ENCODE data around the gene CCNB1.
"Not testable (repeated sequence)": the region's sequence is repeated elsewhere in the genome, so short reads cannot be mapped to it uniquely, and the experiment has no call there.

CCNB1 gene

GRCh38 chr5:69211200-69211599 is 44.2 kb downstream of the CCNB1 start:
- Histone ChIP-seq H3K36me3 (ENCODE audit: control insufficient read depth, insufficient read depth, low read length) (no peaks in the 10 kb centered on the region), H3K4me1 (ENCODE audit: control insufficient read depth, insufficient read depth, low read length, poor library complexity, severe bottlenecking) (no peaks in the 10 kb centered on the region), H3K9me3 (ENCODE audit: control insufficient read depth, low read length) (no peaks in the 10 kb centered on the region), H3K27ac (ENCODE audit: insufficient read depth, low read length, poor library complexity, severe bottlenecking) (no peak overlapping the region), H3K27me3 (replicated peaks; ENCODE audit: control insufficient read depth, insufficient read depth, low read length, poor library complexity, severe bottlenecking) (no peaks in the 10 kb centered on the region), H3K4me3 (ENCODE audit: insufficient read depth, low read depth, low read length, poor library complexity, severe bottlenecking) (no peak overlapping the region)
- no peak for DNase-seq

DNA sequence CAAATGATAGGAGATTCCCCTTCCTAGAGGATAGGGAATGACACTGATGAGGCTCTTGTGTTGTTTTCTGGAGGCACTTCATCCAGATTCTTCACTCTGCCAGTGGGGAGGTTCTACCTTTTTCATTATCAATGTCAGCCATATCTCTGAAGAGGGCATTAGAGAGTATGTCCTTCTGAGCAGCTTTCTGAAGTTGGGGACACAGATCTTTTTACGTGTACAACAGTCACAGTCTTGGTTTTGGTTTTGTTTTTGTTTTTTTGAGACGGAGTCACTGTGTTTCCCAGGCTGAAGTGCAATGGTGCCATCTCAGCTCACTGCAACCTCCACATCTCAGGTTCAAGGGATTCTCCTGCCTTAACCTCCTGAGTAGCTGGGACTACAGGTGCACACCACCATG is 45.1 kb downstream of the CCNB1 start:
- no peak overlapping the region for H3K4me3 ChIP-seq (ENCODE audit: insufficient read depth, low read depth, low read length, poor library complexity, severe bottlenecking)
- no peak overlapping the region for H3K27ac ChIP-seq (ENCODE audit: insufficient read depth, low read length, poor library complexity, severe bottlenecking)
- no peaks in the 10 kb centered on the region for H3K27me3 ChIP-seq (replicated peaks; ENCODE audit: control insufficient read depth, insufficient read depth, low read length, poor library complexity, severe bottlenecking)
- DNase-seq = no peak
- H3K4me1 ChIP-seq (ENCODE audit: control insufficient read depth, insufficient read depth, low read length, poor library complexity, severe bottlenecking) = no peaks in the 10 kb centered on the region
- H3K36me3 ChIP-seq (ENCODE audit: control insufficient read depth, insufficient read depth, low read length) = no peaks in the 10 kb centered on the region
- H3K9me3 ChIP-seq (ENCODE audit: control insufficient read depth, low read length) = no peaks in the 10 kb centered on the region

- no peaks in the 10 kb centered on the region for H3K36me3 ChIP-seq (ENCODE audit: control insufficient read depth, insufficient read depth, low read length)
- H3K9me3 ChIP-seq (ENCODE audit: control insufficient read depth, low read length) = no peaks in the 10 kb centered on the region
- no peak overlapping the region for H3K27ac ChIP-seq (ENCODE audit: insufficient read depth, low read length, poor library complexity, severe bottlenecking)
- DNase-seq = no peak
- H3K4me1 ChIP-seq (ENCODE audit: control insufficient read depth, insufficient read depth, low read length, poor library complexity, severe bottlenecking) = no peaks in the 10 kb centered on the region
- no peak overlapping the region for H3K4me3 ChIP-seq (ENCODE audit: insufficient read depth, low read depth, low read length, poor library complexity, severe bottlenecking)
- H3K27me3 ChIP-seq (replicated peaks; ENCODE audit: control insufficient read depth, insufficient read depth, low read length, poor library complexity, severe bottlenecking) = no peaks in the 10 kb centered on the region
These were observed 46.7 kb downstream of the CCNB1 start for GRCh38 chr5:69213513-69214215.

GRCh38 chr5:69217151-69217511 is 50.2 kb downstream of the CCNB1 start:
- H3K27me3 ChIP-seq (replicated peaks; ENCODE audit: control insufficient read depth, insufficient read depth, low read length, poor library complexity, severe bottlenecking) = no peaks in the 10 kb centered on the region
- no peak for DNase-seq
- H3K36me3 ChIP-seq (ENCODE audit: control insufficient read depth, insufficient read depth, low read length) = no peaks in the 10 kb centered on the region
- peak overlapping the region; percentile 85 for H3K27ac ChIP-seq (ENCODE audit: insufficient read depth, low read length, poor library complexity, severe bottlenecking)
- H3K9me3 ChIP-seq (ENCODE audit: control insufficient read depth, low read length) = no peaks in the 10 kb centered on the region
- no peaks in the 10 kb centered on the region for H3K4me1 ChIP-seq (ENCODE audit: control insufficient read depth, insufficient read depth, low read length, poor library complexity, severe bottlenecking)
- peak overlapping the region; percentile 93 for H3K4me3 ChIP-seq (ENCODE audit: insufficient read depth, low read depth, low read length, poor library complexity, severe bottlenecking)

DNA sequence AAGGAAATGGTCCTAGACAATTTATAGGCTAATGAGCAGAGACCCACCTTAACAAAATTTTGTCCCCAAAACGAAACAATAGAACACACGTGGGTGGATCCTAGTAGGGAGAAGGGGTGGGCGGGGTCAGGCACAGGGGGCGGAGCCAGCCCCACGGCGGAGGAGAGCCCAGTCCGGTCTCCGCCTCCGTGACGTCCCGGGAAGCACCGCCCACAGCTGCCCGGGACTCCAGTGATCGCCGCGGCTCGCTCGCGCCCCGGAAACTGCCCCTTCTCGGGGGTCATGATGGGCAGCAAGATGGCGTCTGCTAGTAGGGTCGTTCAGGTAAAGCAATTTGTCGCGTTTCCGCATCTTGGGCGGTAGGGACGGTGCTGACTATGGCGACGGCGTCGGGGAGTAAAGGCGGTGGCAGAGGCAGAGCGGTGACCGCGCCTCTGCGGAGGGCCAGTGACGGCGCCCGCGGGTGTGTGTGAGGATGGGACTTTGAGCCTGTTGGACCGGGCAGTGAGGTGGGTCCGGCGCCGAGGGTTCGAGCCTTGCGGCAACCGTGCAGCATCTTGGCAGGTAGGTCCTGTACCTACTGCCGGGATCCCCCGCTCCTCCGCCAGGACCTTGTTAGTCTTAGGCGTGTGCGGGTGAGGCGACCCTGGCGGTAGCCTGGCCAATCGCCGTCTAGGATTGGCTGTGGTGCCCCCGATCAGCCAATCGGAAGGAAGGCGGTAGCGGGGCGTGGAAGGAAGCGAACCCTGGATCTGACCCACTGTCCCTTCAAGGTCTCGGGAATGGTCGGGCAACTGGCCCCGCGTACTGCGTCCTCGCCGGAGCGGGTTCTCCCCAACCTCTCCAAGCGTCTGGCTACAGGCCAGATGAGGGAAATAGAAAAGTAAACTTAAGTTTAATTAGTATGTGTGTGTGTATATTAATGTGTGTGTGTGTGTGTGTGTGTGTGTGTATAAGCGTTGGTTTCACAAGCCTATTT is 50.9 kb downstream of the CCNB1 start:
- Histone ChIP-seq H3K27me3 (replicated peaks; ENCODE audit: control insufficient read depth, insufficient read depth, low read length, poor library complexity, severe bottlenecking) (no peaks in the 10 kb centered on the region), H3K4me3 (ENCODE audit: insufficient read depth, low read depth, low read length, poor library complexity, severe bottlenecking) (peak overlapping the region; percentile 93), H3K36me3 (ENCODE audit: control insufficient read depth, insufficient read depth, low read length) (no peaks in the 10 kb centered on the region), H3K27ac (ENCODE audit: insufficient read depth, low read length, poor library complexity, severe bottlenecking) (peak overlapping the region; percentile 85), H3K4me1 (ENCODE audit: control insufficient read depth, insufficient read depth, low read length, poor library complexity, severe bottlenecking) (no peaks in the 10 kb centered on the region), H3K9me3 (ENCODE audit: control insufficient read depth, low read length) (no peaks in the 10 kb centered on the region)
- peak; percentile 93 to 94 (median 93) for DNase-seq

DNA sequence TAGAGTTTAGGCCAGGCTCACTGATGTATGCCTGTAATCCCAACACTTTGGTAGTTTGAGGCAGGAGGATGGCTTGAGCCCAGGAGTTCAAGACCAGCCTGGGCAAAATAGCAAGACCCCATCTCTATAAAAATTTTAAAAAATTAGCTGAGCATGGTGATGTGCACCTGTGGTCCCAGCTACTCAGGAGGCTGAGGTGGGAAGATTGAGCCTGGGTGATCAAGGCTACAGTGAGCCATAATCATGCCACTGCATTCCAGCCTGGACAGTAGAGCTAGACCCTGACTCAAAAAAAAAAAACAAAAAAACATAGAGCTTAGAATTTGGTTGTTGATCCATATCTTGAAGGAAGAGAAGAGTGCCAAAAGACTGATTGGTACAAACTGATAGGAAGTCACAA is 53.0 kb downstream of the CCNB1 start:
- Histone ChIP-seq H3K27ac (ENCODE audit: insufficient read depth, low read length, poor library complexity, severe bottlenecking) (no peak overlapping the region), H3K36me3 (ENCODE audit: control insufficient read depth, insufficient read depth, low read length) (no peaks in the 10 kb centered on the region), H3K9me3 (ENCODE audit: control insufficient read depth, low read length) (no peaks in the 10 kb centered on the region), H3K4me1 (ENCODE audit: control insufficient read depth, insufficient read depth, low read length, poor library complexity, severe bottlenecking) (no peaks in the 10 kb centered on the region), H3K4me3 (ENCODE audit: insufficient read depth, low read depth, low read length, poor library complexity, severe bottlenecking) (no peak overlapping the region), H3K27me3 (replicated peaks; ENCODE audit: control insufficient read depth, insufficient read depth, low read length, poor library complexity, severe bottlenecking) (no peaks in the 10 kb centered on the region)
- DNase-seq = no peak

DNA sequence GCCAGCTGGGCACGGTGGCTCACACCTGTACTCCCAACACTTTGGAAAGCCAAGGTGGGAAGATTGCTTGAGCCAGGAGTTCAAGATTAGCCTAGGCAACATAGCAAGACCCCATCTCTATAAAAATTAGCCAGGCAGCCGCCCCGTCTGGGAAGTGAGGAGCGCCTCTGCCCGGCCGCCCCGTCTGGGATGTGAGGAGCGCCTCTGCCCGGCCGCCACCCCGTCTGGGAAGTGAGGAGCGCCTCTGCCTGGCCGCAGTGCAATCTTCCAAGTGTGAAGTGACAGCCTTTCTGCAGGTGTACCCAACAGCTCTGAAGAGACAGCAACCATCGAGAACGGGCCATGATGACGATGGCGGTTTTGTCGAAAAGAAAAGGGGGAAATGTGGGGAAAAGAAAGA is 53.4 kb downstream of the CCNB1 start:
- H3K27me3 ChIP-seq (replicated peaks; ENCODE audit: control insufficient read depth, insufficient read depth, low read length, poor library complexity, severe bottlenecking); DNase-seq; H3K27ac ChIP-seq (ENCODE audit: insufficient read depth, low read length, poor library complexity, severe bottlenecking); H3K9me3 ChIP-seq (ENCODE audit: control insufficient read depth, low read length); H3K4me1 ChIP-seq (ENCODE audit: control insufficient read depth, insufficient read depth, low read length, poor library complexity, severe bottlenecking); H3K36me3 ChIP-seq (ENCODE audit: control insufficient read depth, insufficient read depth, low read length); H3K4me3 ChIP-seq (ENCODE audit: insufficient read depth, low read depth, low read length, poor library complexity, severe bottlenecking): not testable (repeated sequence)

DNA sequence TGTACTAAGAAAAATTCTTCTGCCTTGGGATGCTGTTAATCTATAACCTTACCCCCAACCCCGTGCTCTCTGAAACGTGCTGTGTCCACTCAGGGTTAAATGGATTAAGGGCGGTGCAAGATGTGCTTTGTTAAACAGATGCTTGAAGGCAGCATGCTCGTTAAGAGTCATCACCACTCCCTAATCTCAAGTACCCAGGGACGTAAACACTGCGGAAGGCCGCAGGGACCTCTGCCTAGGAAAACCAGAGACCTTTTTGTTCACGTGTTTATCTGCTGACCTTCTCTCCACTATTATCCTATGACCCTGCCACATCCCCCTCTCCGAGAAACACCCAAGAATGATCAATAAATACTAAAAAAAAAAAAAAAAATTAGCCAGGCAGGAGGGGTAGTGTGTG is 53.9 kb downstream of the CCNB1 start:
- not testable (repeated sequence) for H3K27me3 ChIP-seq (replicated peaks; ENCODE audit: control insufficient read depth, insufficient read depth, low read length, poor library complexity, severe bottlenecking); DNase-seq; H3K27ac ChIP-seq (ENCODE audit: insufficient read depth, low read length, poor library complexity, severe bottlenecking); H3K4me3 ChIP-seq (ENCODE audit: insufficient read depth, low read depth, low read length, poor library complexity, severe bottlenecking); H3K4me1 ChIP-seq (ENCODE audit: control insufficient read depth, insufficient read depth, low read length, poor library complexity, severe bottlenecking); H3K9me3 ChIP-seq (ENCODE audit: control insufficient read depth, low read length); H3K36me3 ChIP-seq (ENCODE audit: control insufficient read depth, insufficient read depth, low read length)

GRCh38 chr5:69224520-69224919 is 57.6 kb downstream of the CCNB1 start:
- H3K9me3 ChIP-seq (ENCODE audit: control insufficient read depth, low read length) = no peaks in the 10 kb centered on the region
- peaks cover 7% of the 10 kb centered on the region for H3K36me3 ChIP-seq (ENCODE audit: control insufficient read depth, insufficient read depth, low read length)
- no peak overlapping the region for H3K4me3 ChIP-seq (ENCODE audit: insufficient read depth, low read depth, low read length, poor library complexity, severe bottlenecking)
- no peak overlapping the region for H3K27ac ChIP-seq (ENCODE audit: insufficient read depth, low read length, poor library complexity, severe bottlenecking)
- H3K4me1 ChIP-seq (ENCODE audit: control insufficient read depth, insufficient read depth, low read length, poor library complexity, severe bottlenecking) = no peaks in the 10 kb centered on the region
- H3K27me3 ChIP-seq (replicated peaks; ENCODE audit: control insufficient read depth, insufficient read depth, low read length, poor library complexity, severe bottlenecking) = no peaks in the 10 kb centered on the region
- DNase-seq = no peak

DNA sequence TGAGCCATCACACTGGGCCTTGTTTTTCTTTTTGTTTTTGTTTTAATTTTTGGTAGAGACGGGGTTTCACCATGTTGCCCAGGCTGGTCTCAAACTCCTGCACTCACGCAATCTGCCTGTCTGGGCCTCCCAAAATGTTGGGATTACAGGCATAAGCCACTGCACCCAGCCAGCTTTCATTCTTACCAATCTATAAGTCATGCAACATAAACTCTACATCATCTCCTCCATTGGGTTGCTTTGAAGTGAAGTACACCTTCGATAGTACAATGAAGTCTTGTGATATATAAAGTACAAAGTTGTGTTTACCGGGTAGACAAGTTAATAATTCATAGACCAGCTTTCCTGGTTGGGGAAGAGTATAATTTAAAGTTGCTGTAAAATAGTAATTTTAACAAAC is 58.9 kb downstream of the CCNB1 start:
- peaks cover 7% of the 10 kb centered on the region for H3K36me3 ChIP-seq (ENCODE audit: control insufficient read depth, insufficient read depth, low read length)

More for the DNA sequence above, 58.9 kb downstream of the CCNB1 start:
- H3K9me3 ChIP-seq (ENCODE audit: control insufficient read depth, low read length) = no peaks in the 10 kb centered on the region
- H3K4me1 ChIP-seq (ENCODE audit: control insufficient read depth, insufficient read depth, low read length, poor library complexity, severe bottlenecking) = no peaks in the 10 kb centered on the region
- no peaks in the 10 kb centered on the region for H3K27me3 ChIP-seq (replicated peaks; ENCODE audit: control insufficient read depth, insufficient read depth, low read length, poor library complexity, severe bottlenecking)
- no peak for DNase-seq
- H3K4me3 ChIP-seq (ENCODE audit: insufficient read depth, low read depth, low read length, poor library complexity, severe bottlenecking) = no peak overlapping the region
- H3K27ac ChIP-seq (ENCODE audit: insufficient read depth, low read length, poor library complexity, severe bottlenecking) = no peak overlapping the region

Data from effector memory CD4-positive, alpha-beta T cell (primary cell).